Activated CD4-positive, alpha-beta T cell treated with anti-CD3 and anti-CD28 coated beads for 36 hours (primary cell): ENCODE measurements around the gene NKIRAS1. TPM values are rescaled to one million over a fixed set of nuclear protein-coding genes. Genes with fewer than 3 reads are reported as not detected.
"Not testable (repeated sequence)": the region's sequence is repeated elsewhere in the genome, so short reads cannot be mapped to it uniquely, and the experiment has no call there.

Experiments used
- ATAC-seq: fragments of 200-7000 bp; cut with Tn5 transposase; one replicate; pipeline ENCODE4 v1.10.0; 2021; ENCODE audit warnings: mild to moderate bottlenecking, moderate library complexity
- CTCF ChIA-PET: fragments of 350-600 bp; sonication (Branson Sonifier 250); formaldehyde crosslinking; loops from one replicate; lab custom pipeline; 2021; ENCODE audit warnings: antibody characterized with exemption; lab: Charles Lee
- POLR2A ChIA-PET: fragments of 350-600 bp; sonication (Branson Sonifier 250); formaldehyde crosslinking; loops from one replicate; lab custom pipeline; 2021; ENCODE audit warnings: antibody characterized with exemption, inconsistent platforms; lab: Charles Lee
- DNase-seq: peaks from one replicate; pipeline ENCODE4 v3.0.0-alpha.2; 2020
- H3K27ac Mint-ChIP-seq: one replicate; pipeline ENCODE4 v1.8.0; 2021; ENCODE audit warnings: mixed read lengths
- H3K27me3 Mint-ChIP-seq: one replicate; pipeline ENCODE4 v1.8.0; 2021; ENCODE audit warnings: mixed read lengths
- H3K36me3 Mint-ChIP-seq: one replicate; pipeline ENCODE4 v1.8.0; 2021; ENCODE audit warnings: low read depth, mixed read lengths
- H3K4me1 Mint-ChIP-seq: one replicate; pipeline ENCODE4 v1.8.0; 2021; ENCODE audit warnings: mixed read lengths
- H3K4me3 Mint-ChIP-seq: one replicate; pipeline ENCODE4 v1.8.0; 2021; ENCODE audit warnings: mild to moderate bottlenecking, moderate library complexity, mixed read lengths
- H3K9me3 Mint-ChIP-seq: one replicate; pipeline ENCODE4 v1.8.0; 2021; ENCODE audit warnings: low read depth, mixed read lengths
- intact Hi-C, 2 experiments: fragments of 100-400 bp; cut with DNase I in 1 of 2; cut with micrococcal nuclease in 1 of 2; formaldehyde crosslinking; loops; one replicate each; pipeline versions ENCODE4 v1.14.2 to v1.15.1; 2022 to 2024; cut with DNase I, micrococcal nuclease
- total RNA-seq, 2 experiments: library from RNA; stranded (reverse); gene quantifications; one replicate each; pipeline ENCODE4 v1.2.3, GENCODE V29; 2021

Gene NKIRAS1
- total RNA-seq, 2 experiments from 2014 or later = 2.8 to 3.5 TPM

GRCh38 chr3:23920151-23920655 lies 3.4 kb upstream of the NKIRAS1 start:
- H3K9me3 Mint-ChIP-seq = no peaks in the 10 kb centered on the region
- ChIA-PET POLR2A (interaction anchor here (0.6 to 0.9 kb wide), 3 partner anchors 23 to 492 kb away, joined by 3 read pairs; no protein-coding TSS in a partner anchor), CTCF (interaction anchor here (1.2 to 5.3 kb wide), 2 partner anchors 24 to 30 kb away, joined by 3 to 26 read pairs; no protein-coding TSS in a partner anchor)
- intact Hi-C loops = no loop called here
- peaks cover 54% of the 10 kb centered on the region for H3K36me3 Mint-ChIP-seq
- peak overlapping the region; percentile 99 for H3K4me3 Mint-ChIP-seq
- peaks cover 4% of the 10 kb centered on the region for H3K27me3 Mint-ChIP-seq
- peaks cover 32% of the 10 kb centered on the region for H3K4me1 Mint-ChIP-seq
- DNase-seq (no peak), ATAC-seq (no peak)
- H3K27ac Mint-ChIP-seq = peak overlapping the region; percentile 27

- ChIA-PET POLR2A (interaction anchor here (0.7 to 0.9 kb wide), 2 partner anchors 22 to 61 kb away, joined by 3 read pairs; no protein-coding TSS in a partner anchor), CTCF (interaction anchor here (1.3 to 5.3 kb wide), 2 partner anchors 25 to 29 kb away, joined by 4 to 26 read pairs; no protein-coding TSS in a partner anchor)
- no peak for DNase-seq
- Mint-ChIP-seq H3K4me1 (peaks cover 38% of the 10 kb centered on the region), H3K9me3 (no peaks in the 10 kb centered on the region), H3K27me3 (peaks cover 4% of the 10 kb centered on the region), H3K4me3 (peak overlapping the region; percentile 99), H3K36me3 (peaks cover 54% of the 10 kb centered on the region), H3K27ac (peak overlapping the region; percentile 51)
- ATAC-seq = no peak
- intact Hi-C loops = loop anchor here (5.0 to 10.0 kb wide), 3 partner anchors 38 to 1745 kb away; partner anchors contain the start of gene TOP2B (in 1 of the 2)
These were observed 2.8 kb upstream of the NKIRAS1 start for GRCh38 chr3:23919628-23920027.

- intact Hi-C loops = loop anchor here (5.0 to 10.0 kb wide), 3 partner anchors 39 to 1746 kb away; partner anchors contain the start of gene TOP2B (in 1 of the 2)
These were observed 1.5 kb upstream of the NKIRAS1 start for GRCh38 chr3:23918331-23918730.

GRCh38 chr3:23917679-23918303 lies 1.0 kb upstream of the NKIRAS1 start:
- peak; percentile 86 for DNase-seq
- H3K4me3 Mint-ChIP-seq = peak overlapping the region; percentile 99
- H3K9me3 Mint-ChIP-seq, H3K27me3 Mint-ChIP-seq, ATAC-seq: not testable (repeated sequence)
- ChIA-PET POLR2A (interaction anchor here (1.0 to 2.9 kb wide), 7 partner anchors 26 to 239 kb away, joined by 3 to 25 read pairs (median 7); partner anchors contain the start of gene NR1D2), CTCF (interaction anchor here (1.0 to 5.3 kb wide), 2 partner anchors 9 to 27 kb away, joined by 3 to 26 read pairs; no protein-coding TSS in a partner anchor)
- H3K27ac Mint-ChIP-seq = peak overlapping the region; percentile 99
- H3K4me1 Mint-ChIP-seq = peaks cover 43% of the 10 kb centered on the region
- peaks cover 53% of the 10 kb centered on the region for H3K36me3 Mint-ChIP-seq
- intact Hi-C loops = loop anchor here (1.0 to 10.0 kb wide), 7 partner anchors 28 to 1865 kb away; partner anchors contain the start of genes NR1D2 (in 2 of the 2), NGLY1 (in 1 of the 2), TOP2B (in 1 of the 2) and UBE2E2 (in 1 of the 2)

More at GRCh38 chr3:23918331-23918730, 1.5 kb upstream of the NKIRAS1 start:
- Mint-ChIP-seq H3K4me1 (peaks cover 43% of the 10 kb centered on the region), H3K4me3 (peak overlapping the region; percentile 99), H3K36me3 (peaks cover 54% of the 10 kb centered on the region), H3K27ac (peak overlapping the region; percentile 99)
- not testable (repeated sequence) for ATAC-seq, H3K27me3 Mint-ChIP-seq, H3K9me3 Mint-ChIP-seq, DNase-seq
- CTCF ChIA-PET = interaction anchor here (1.3 to 5.3 kb wide), 2 partner anchors 26 to 28 kb away, joined by 4 to 26 read pairs; no protein-coding TSS in a partner anchor
- POLR2A ChIA-PET = interaction anchor here (1.7 to 2.9 kb wide), 2 partner anchors 28 to 108 kb away, joined by 7 to 25 read pairs; no protein-coding TSS in a partner anchor

DNA sequence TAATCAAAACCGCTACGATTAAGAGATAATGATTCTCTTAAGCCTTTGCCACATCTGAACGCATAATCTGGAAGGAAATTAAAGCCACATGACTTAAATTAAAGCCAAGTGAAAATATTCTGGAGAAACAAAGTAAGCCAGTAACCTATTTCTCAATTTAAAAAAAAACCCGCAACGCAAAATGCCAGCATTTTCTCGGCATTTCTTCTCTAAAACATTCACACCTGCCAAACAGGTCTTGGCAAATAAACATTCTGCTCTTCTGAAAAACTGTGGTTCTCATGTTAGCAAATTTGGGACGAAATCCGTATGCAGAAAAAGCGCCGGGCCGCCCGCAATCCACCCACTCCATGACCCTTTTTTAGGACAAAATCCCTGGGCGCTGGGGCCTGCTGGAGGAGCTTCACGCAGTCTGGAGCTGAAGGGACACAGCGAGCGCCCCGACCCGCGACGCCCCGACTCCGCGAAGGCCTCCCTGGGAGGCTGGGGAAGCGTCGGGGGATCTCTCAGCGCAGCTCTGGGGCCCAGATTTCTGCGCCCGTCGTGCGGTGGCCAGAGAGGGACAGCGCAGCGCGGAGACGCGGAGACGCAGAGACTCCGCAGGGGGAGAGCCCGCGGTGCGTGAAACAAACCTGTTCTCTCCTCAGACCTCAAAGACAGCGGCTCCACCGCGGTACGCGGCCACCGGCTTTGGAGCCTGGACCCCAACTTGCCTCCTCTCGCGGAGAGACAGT lies 471 bp downstream of the NKIRAS1 start:
- peak; percentile 39 for ATAC-seq
- ChIA-PET POLR2A (interaction anchor here (0.6 to 2.9 kb wide), 12 partner anchors 10 to 240 kb away, joined by 3 to 25 read pairs (median 4); partner anchors contain the start of gene NR1D2), CTCF (interaction anchor here (0.6 to 5.3 kb wide), 5 partner anchors 26 to 108 kb away, joined by 3 to 26 read pairs (median 4); no protein-coding TSS in a partner anchor)
- intact Hi-C loops = loop anchor here (2.0 to 10.0 kb wide), 5 partner anchors 41 to 1866 kb away; partner anchors contain the start of genes NGLY1 (in 1 of the 2), TOP2B (in 1 of the 2) and UBE2E2 (in 1 of the 2)
- Mint-ChIP-seq H3K27ac (peak overlapping the region; percentile 99), H3K4me3 (peak overlapping the region; percentile 99), H3K27me3 (peaks cover 4% of the 10 kb centered on the region), H3K4me1 (peaks cover 43% of the 10 kb centered on the region), H3K9me3 (no peaks in the 10 kb centered on the region), H3K36me3 (peaks cover 50% of the 10 kb centered on the region)
- no peak for DNase-seq

- peaks cover 46% of the 10 kb centered on the region for H3K36me3 Mint-ChIP-seq
- ChIA-PET CTCF (interaction anchor here (0.6 to 5.3 kb wide), 4 partner anchors 25 to 65 kb away, joined by 3 to 26 read pairs (median 4); no protein-coding TSS in a partner anchor), POLR2A (interaction anchor here (2.9 kb wide), 1 partner anchor 31 kb away, joined by 25 read pairs; no protein-coding TSS in a partner anchor)
- H3K27ac Mint-ChIP-seq = peak overlapping the region; percentile 99
- intact Hi-C loops = loop anchor here (2.0 to 10.0 kb wide), 5 partner anchors 42 to 1867 kb away; partner anchors contain the start of genes NGLY1 (in 1 of the 2), TOP2B (in 1 of the 2) and UBE2E2 (in 1 of the 2)
- no peaks in the 10 kb centered on the region for H3K9me3 Mint-ChIP-seq
- H3K27me3 Mint-ChIP-seq = peaks cover 4% of the 10 kb centered on the region
- no peak for DNase-seq
- peak overlapping the region; percentile 99 for H3K4me3 Mint-ChIP-seq
- peaks cover 43% of the 10 kb centered on the region for H3K4me1 Mint-ChIP-seq
- ATAC-seq = no peak
These were observed 1.2 kb downstream of the NKIRAS1 start for GRCh38 chr3:23915537-23916108.

DNA sequence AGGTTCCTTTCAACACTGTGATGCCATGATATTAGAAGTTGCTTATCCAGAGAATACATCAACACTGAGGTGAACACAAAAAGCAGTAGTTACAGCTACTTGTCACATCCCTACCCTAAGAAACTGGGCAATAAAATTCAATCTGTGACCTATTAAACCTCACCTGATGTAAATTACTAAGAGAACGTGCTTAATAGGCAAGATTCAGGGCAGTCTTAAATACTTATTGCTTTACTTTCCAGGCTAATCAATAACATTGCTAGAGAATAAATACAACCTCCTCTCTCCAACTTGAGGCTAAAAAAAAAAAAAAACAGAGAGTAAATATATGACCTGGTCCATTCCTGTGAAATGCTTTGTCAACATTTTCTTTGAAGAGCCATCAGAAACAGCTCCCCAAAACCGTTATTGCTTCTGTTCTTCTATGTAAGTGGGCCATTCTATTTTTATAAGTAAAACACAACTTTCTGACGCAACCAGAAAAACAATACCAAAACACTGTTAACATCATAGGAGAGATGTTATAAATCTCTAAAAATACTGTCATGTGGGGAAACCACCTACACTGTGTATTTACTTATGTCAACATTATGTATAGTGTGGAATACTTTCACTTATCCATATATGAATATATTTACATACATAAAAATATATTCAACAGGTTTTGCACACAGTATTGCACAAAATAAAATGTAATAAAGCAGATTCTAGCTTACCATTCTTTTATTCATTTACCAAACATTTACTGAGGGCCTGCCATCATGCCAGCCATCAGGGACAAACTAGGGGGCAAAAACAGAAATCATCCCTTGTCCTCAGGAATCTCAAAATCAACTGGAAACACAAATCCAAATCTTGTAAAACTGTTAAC lies 2.7 kb downstream of the NKIRAS1 start:
- DNase-seq (no peak), ATAC-seq (no peak)
- intact Hi-C loops = loop anchor here in 1 of 2 experiments (10.0 kb wide), 1 partner anchor 1751 kb away; the partner anchor contains the start of gene TOP2B
- Mint-ChIP-seq H3K4me3 (no peak overlapping the region), H3K27ac (no peak overlapping the region), H3K4me1 (peaks cover 30% of the 10 kb centered on the region), H3K36me3 (peaks cover 35% of the 10 kb centered on the region), H3K9me3 (no peaks in the 10 kb centered on the region), H3K27me3 (peaks cover 4% of the 10 kb centered on the region)
- ChIA-PET POLR2A (interaction anchor here (0.6 kb wide), 1 partner anchor 75 kb away, joined by 4 read pairs; no protein-coding TSS in a partner anchor), CTCF (interaction anchor here (0.6 to 1.6 kb wide), 2 partner anchors 19 to 25 kb away, joined by 3 to 5 read pairs; no protein-coding TSS in a partner anchor)

GRCh38 chr3:23913182-23913581 lies 3.6 kb downstream of the NKIRAS1 start:
- no peak overlapping the region for H3K4me3 Mint-ChIP-seq
- H3K36me3 Mint-ChIP-seq = peaks cover 27% of the 10 kb centered on the region
- CTCF ChIA-PET = interaction anchor here (1.6 kb wide), 1 partner anchor 24 kb away, joined by 5 read pairs; no protein-coding TSS in a partner anchor
- no peak for DNase-seq
- peaks cover 22% of the 10 kb centered on the region for H3K4me1 Mint-ChIP-seq
- H3K27me3 Mint-ChIP-seq = peaks cover 4% of the 10 kb centered on the region
- POLR2A ChIA-PET = no interaction called here
- no peak overlapping the region for H3K27ac Mint-ChIP-seq
- intact Hi-C loops = loop anchor here in 1 of 2 experiments (10.0 kb wide), 1 partner anchor 1752 kb away; the partner anchor contains the start of gene TOP2B
- H3K9me3 Mint-ChIP-seq = no peaks in the 10 kb centered on the region
- no peak for ATAC-seq

GRCh38 chr3:23912335-23912734 lies 4.5 kb downstream of the NKIRAS1 start:
- DNase-seq, ATAC-seq, POLR2A ChIA-PET, CTCF ChIA-PET, H3K9me3 Mint-ChIP-seq, H3K27ac Mint-ChIP-seq, H3K4me3 Mint-ChIP-seq, H3K27me3 Mint-ChIP-seq: not testable (repeated sequence)
- Mint-ChIP-seq H3K36me3 (peaks cover 19% of the 10 kb centered on the region), H3K4me1 (peaks cover 22% of the 10 kb centered on the region)
- intact Hi-C loops = loop anchor here in 1 of 2 experiments (10.0 kb wide), 1 partner anchor 1752 kb away; the partner anchor contains the start of gene TOP2B
